Right cardiac atrium (tissue), 5 donors: ENCODE measurements around the gene ISG20. TPM values are rescaled to one million over a fixed set of nuclear protein-coding genes. Genes with fewer than 3 reads are reported as not detected.
"Not testable (repeated sequence)": the region's sequence is repeated elsewhere in the genome, so short reads cannot be mapped to it uniquely, and the experiment has no call there.

Experiments used
- ATAC-seq, 2 donors: fragments of 200-7000 bp; cut with Tn5 transposase; one replicate each; pipeline versions ENCODE4 v1.8.0 to v1.9.1; 2020; ENCODE audit warnings: moderate library complexity in 2 of 2, mild to moderate bottlenecking in 1 of 2
- DNase-seq, 3 donors: peaks; one replicate each; pipeline ENCODE4 v3.0.0-alpha.2; 2020
- H3K27ac ChIP-seq: one replicate; pipeline ENCODE4 v1.5.1; 2013; ENCODE audit warnings: mild to moderate bottlenecking, low read length, control low read depth, moderate library complexity
- H3K27me3 ChIP-seq: one replicate; pipeline ENCODE4 v1.6.1; 2013; ENCODE audit not compliant: control insufficient read depth, insufficient read depth
- H3K4me1 ChIP-seq: one replicate; pipeline ENCODE4 v1.6.1; 2013; ENCODE audit warnings: low read length; ENCODE audit not compliant: control insufficient read depth, insufficient read depth
- H3K4me3 ChIP-seq: one replicate; pipeline ENCODE4 v1.5.1; 2013; ENCODE audit warnings: low read length, control low read depth
- H3K9me3 ChIP-seq: one replicate; pipeline ENCODE4 v1.6.1; 2013; ENCODE audit warnings: low read length; ENCODE audit not compliant: control insufficient read depth
- WGBS: extraction: QIAGEN DNeasy Blood & Tissue Kit; methylation state at CpG from one replicate; pipeline ENCODE4 v1.1.7; 2013; 5-methylcytosine and 5-hydroxymethylcytosine counted together
- intact Hi-C, 4 donors: fragments of 100-400 bp; cut with DNase I; formaldehyde crosslinking; loops; one replicate each; pipeline versions ENCODE4 v1.11.0 to v1.14.0; 2022 to 2023
- polyA plus RNA-seq: library from polyadenylated mRNA; stranded (reverse); fragments of 200-250 nt; gene quantifications from one replicate; pipeline ENCODE4 v1.2.3, GENCODE V29; 2013
- total RNA-seq, 4 donors: library from RNA; stranded (reverse); fragmentation: NEBNext Ultra II Directional; extraction: Animal tissue kit (Norgen Biotek cat#: 25700); gene quantifications; one replicate each; pipeline ENCODE4 v1.2.1, GENCODE V29; 2021
- donor health status: healthy with polysubstance abuse.
- donor health status: DM: no; HTN: yes; CAD: no.
- donor health status: DM: no; HTN: no; CAD: no.
- donor health status: DM: no; HTN: yes; CAD: no; lungs with severe emphysema.
- donor health status: DM: yes; HTN: yes; CAD: no.

Gene ISG20
- total and polyA plus RNA-seq, 5 donors = 3.4 to 5.8 (median 5.3) TPM

DNA sequence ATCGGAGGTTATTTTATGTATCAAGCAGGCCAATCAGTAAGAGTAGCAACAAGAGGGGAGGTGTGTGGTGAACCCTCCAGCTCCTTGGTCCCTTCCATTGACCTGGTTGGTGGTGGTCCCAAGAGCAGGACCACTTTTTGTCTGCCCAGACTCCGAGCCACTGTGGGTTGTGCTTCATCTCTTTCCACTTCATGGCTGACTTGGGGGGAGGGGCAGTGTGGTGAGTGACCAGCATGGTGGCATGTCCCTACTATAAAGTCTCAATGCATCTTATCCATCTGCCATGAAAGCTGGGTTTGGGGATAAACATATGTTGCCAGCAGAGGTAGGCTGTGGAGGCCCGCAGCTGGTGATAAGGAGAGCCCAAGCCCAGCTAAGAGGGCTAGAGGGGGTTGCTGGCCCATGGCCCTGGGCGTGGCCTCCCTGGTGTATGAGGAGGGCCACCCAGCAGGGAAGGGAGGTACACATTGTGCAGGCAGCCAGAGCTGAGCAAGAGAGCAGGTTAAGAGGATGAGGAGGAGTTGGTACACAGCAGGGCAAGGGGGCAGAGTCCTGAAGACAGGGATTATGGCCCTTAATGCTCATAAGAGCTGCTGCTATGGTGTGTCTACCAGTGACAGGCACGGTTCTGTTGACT is 10.7 kb upstream of the ISG20 start:
- DNase-seq (no peak), ATAC-seq (no peak)
- no peaks in the 10 kb centered on the region for H3K9me3 ChIP-seq
- intact Hi-C loops = loop anchor here in 1 of 4 donors (10.0 kb wide), 1 partner anchor 207 kb away; no protein-coding TSS in a partner anchor
- peaks cover 2% of the 10 kb centered on the region for H3K4me1 ChIP-seq
- WGBS = 96% methylated on average over 5 of the region's 5 CpGs
- no peaks in the 10 kb centered on the region for H3K27me3 ChIP-seq
- no peak overlapping the region for H3K4me3 ChIP-seq
- H3K27ac ChIP-seq = no peak overlapping the region

DNA sequence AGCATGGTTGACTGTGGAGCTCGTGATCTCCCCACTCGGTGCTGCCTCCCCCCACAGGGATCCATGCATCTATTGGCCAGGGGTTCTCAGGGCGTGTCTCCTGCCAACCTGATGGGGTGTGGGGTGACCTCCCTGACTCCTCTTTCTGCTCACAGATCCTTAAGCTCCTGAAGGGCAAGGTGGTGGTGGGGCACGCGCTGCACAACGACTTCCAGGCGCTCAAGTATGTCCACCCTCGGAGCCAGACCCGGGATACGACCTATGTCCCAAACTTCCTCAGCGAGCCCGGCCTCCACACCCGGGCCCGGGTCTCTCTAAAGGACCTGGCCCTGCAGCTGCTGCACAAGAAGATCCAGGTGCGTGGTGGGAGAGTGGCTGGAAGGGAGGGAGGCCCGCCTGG is 9.7 kb upstream of the ISG20 start:
- Histone ChIP-seq H3K9me3 (no peaks in the 10 kb centered on the region), H3K4me1 (peaks cover 2% of the 10 kb centered on the region), H3K4me3 (no peak overlapping the region), H3K27ac (no peak overlapping the region), H3K27me3 (no peaks in the 10 kb centered on the region)
- intact Hi-C loops = loop anchor here in 1 of 4 donors (10.0 kb wide), 1 partner anchor 206 kb away; no protein-coding TSS in a partner anchor
- 91% methylated on average over 16 of the region's 16 CpGs for WGBS
- ATAC-seq (no peak), DNase-seq (no peak)

GRCh38 chr15:88630141-88630721 is 8.6 kb upstream of the ISG20 start:
- Histone ChIP-seq H3K27ac (no peak overlapping the region), H3K9me3 (no peaks in the 10 kb centered on the region), H3K27me3 (no peaks in the 10 kb centered on the region), H3K4me1 (peaks cover 2% of the 10 kb centered on the region), H3K4me3 (no peak overlapping the region)
- 64% methylated on average over 9 of the region's 9 CpGs for WGBS
- DNase-seq = peak in 2 of 3 donors; percentile 40 to 67
- intact Hi-C loops = no loop called here
- ATAC-seq = peak; percentile 52 to 75

DNA sequence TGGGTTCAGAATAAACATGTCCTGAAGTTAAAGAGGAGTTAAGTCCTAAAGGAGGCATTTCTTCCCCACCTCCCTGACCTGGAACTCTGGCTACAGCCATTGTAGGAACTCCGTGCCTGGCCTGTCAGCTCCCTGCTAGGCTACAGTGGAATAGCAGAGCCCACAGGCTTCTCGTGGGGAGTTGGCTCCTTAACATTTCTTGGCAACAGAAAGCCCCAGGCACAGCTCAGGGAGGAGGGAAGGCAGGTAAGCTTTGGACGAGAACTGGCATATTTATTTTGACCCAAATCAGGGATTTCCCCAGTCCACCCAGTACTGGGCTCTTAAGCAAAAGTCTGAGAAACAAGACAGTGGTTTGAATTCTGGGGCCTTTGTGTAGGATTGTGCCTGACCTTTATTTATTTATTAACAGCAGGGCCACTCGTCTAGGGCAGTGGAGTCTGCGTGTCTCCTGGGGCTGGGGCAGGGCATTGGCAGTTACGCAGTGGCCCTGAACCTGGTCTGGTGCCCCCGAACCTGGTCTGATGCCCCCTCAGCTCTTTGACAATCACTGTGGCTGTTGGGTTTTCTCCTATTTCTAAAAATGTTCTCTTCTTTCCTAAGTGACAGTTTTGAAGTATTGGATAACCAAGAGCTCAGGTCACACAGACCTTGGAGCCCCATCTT is 7.9 kb upstream of the ISG20 start:
- 73% methylated on average over 7 of the region's 7 CpGs for WGBS
- Histone ChIP-seq H3K4me1 (peaks cover 2% of the 10 kb centered on the region), H3K27me3 (no peaks in the 10 kb centered on the region), H3K27ac (no peak overlapping the region), H3K9me3 (no peaks in the 10 kb centered on the region), H3K4me3 (no peak overlapping the region)
- intact Hi-C loops = no loop called here
- no peak for ATAC-seq
- DNase-seq = no peak

DNA sequence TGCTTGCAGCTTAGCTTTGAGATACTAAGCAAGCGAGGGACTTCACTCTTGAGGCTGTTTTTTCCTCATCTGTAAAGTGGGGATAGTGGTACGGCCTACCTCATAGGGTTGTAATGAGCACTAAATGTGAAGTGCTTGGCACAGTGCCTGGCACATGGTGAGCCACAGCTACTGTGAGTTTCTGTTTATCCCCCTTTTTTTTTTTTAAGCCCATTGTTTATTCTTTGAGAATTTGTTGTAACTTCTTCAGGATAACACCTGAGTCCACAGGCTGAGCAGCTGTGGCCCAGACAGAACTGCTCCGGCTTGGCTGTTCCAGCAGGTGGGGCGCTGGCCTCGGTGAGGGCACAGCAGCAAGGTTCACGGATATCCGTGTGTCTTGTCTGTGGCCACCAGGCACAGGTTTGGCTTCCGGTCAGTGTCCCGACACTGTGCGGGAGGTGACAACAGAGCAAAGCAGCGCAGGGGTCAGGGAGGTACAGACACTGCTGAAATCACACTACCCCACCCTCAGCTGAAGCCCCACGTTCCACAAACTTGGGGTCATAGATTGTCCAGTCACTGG is 7.3 kb upstream of the ISG20 start:
- no peak for ATAC-seq
- Histone ChIP-seq H3K4me3 (no peak overlapping the region), H3K27me3 (no peaks in the 10 kb centered on the region), H3K27ac (no peak overlapping the region), H3K4me1 (peaks cover 2% of the 10 kb centered on the region), H3K9me3 (no peaks in the 10 kb centered on the region)
- whole genome bisulfite sequencing = 92% methylated on average over 12 of the region's 12 CpGs
- intact Hi-C loops = no loop called here
- DNase-seq = no peak

GRCh38 chr15:88632797-88633196 is 6.0 kb upstream of the ISG20 start:
- WGBS = 86% methylated on average over 7 of the region's 7 CpGs
- ATAC-seq, H3K4me1 ChIP-seq, H3K27me3 ChIP-seq, DNase-seq, H3K27ac ChIP-seq, H3K4me3 ChIP-seq, H3K9me3 ChIP-seq, intact Hi-C loops: not testable (repeated sequence)

DNA sequence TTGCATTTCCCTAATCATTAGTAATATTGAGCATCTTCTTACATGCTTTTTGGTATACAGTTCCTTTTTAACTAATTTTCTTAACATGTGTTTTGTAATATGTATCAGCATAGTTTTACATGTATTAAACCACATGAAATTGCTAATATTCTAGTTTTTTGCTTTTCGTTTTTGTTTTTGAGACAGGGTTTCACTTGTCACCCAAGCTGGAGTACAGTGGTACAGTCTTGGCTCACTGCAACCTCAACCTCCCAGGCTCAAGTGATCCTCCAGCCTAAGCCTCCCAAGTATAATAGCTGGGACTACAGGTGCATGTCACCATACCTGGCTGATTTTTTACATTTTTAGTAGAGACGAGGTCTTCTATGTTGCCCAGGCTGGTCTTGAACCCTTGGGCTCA is 4.4 kb upstream of the ISG20 start:
- ATAC-seq = no peak
- intact Hi-C loops = no loop called here
- Histone ChIP-seq H3K4me1 (peaks cover 4% of the 10 kb centered on the region), H3K27ac (no peak overlapping the region), H3K9me3 (no peaks in the 10 kb centered on the region), H3K4me3 (no peak overlapping the region), H3K27me3 (no peaks in the 10 kb centered on the region)
- 93% methylated on average over 2 of the region's 2 CpGs for WGBS
- DNase-seq = no peak

- ATAC-seq = no peak
- intact Hi-C loops = no loop called here
- H3K27ac ChIP-seq = no peak overlapping the region
Observed at GRCh38 chr15:88635318-88635717, 3.5 kb upstream of the ISG20 start.

DNA sequence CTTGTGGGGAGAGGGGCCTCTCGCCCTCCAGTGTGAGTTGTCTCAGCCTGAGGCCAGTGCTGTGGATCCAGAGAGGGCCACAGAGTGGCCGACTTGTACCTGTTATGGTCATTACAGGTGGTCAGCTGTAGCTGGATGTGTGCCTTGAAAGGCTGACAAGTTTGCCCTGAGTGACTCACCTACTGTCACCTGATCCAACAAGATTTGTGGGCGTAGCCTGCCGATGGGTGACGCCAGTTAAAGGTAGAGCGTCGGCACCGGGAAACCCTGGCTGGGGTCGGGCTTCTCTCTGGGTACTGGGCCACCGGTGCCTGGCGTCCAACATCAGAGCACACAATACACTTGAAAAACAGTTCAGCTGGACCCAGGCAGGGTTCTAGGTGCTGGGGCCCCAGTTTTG is 2.8 kb upstream of the ISG20 start:
- Histone ChIP-seq H3K4me3 (no peak overlapping the region), H3K4me1 (peaks cover 5% of the 10 kb centered on the region), H3K27ac (no peak overlapping the region), H3K27me3 (no peaks in the 10 kb centered on the region), H3K9me3 (no peaks in the 10 kb centered on the region)
- intact Hi-C loops = no loop called here
- ATAC-seq = no peak
- DNase-seq = no peak
- WGBS = 90% methylated on average over 11 of the region's 11 CpGs

More at GRCh38 chr15:88635318-88635717, 3.5 kb upstream of the ISG20 start:
- no peak for DNase-seq
- no peaks in the 10 kb centered on the region for H3K9me3 ChIP-seq
- WGBS = 66% methylated on average over 6 of the region's 6 CpGs
- peaks cover 5% of the 10 kb centered on the region for H3K4me1 ChIP-seq
- no peaks in the 10 kb centered on the region for H3K27me3 ChIP-seq
- H3K4me3 ChIP-seq = no peak overlapping the region

DNA sequence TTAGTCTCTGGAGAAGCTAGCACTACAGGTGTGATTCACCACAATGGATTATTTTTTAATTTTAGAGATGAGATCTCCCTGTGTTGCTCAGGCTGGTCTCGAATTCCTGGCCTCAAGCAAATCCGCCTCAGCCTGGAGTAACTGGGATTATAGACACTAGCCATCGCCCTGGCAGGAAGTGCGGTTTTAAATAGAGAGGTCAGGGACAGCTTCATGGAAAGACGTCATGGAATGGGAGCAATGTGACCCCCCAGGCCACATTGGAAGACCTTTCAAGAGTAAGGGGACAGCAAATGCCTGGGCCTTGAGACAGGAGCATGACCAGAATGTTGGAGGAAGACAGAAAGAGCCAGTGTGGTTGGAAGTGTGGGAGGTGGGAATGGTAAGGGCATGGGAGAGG is 2.2 kb upstream of the ISG20 start:
- 77% methylated on average over 5 of the region's 5 CpGs for WGBS
- H3K27me3 ChIP-seq = no peaks in the 10 kb centered on the region
- no peaks in the 10 kb centered on the region for H3K9me3 ChIP-seq
- ATAC-seq = no peak
- H3K4me1 ChIP-seq = peaks cover 5% of the 10 kb centered on the region
- H3K27ac ChIP-seq = peak overlapping the region; percentile 16
- H3K4me3 ChIP-seq = no peak overlapping the region
- intact Hi-C loops = no loop called here
- no peak for DNase-seq

DNA sequence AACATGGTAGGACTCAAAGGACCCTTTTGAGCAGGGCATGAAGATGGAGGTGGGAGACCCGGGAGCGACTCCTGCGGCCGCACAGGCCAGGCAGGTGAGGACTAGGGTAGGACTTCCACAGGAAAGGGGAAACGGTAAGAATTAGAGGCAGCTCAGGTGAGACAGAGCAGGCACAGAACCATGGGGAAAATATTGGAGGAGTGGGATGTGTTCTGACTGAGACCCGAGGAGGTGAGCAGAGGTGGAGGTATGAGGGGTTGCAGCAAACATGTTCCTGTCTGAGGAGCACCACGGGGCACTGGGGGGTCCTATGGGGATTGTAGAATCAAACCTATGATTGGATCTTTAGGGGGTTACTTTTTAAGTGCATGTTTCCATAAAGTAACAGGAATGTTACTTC is 1.4 kb upstream of the ISG20 start:
- DNase-seq (no peak), ATAC-seq (no peak)
- Histone ChIP-seq H3K27me3 (no peaks in the 10 kb centered on the region), H3K9me3 (no peaks in the 10 kb centered on the region), H3K4me3 (no peak overlapping the region), H3K4me1 (peaks cover 5% of the 10 kb centered on the region), H3K27ac (no peak overlapping the region)
- intact Hi-C loops = no loop called here
- 74% methylated on average over 7 of the region's 7 CpGs for WGBS
